ENCODE data around the gene SPTB.

Gene SPTB

DNA sequence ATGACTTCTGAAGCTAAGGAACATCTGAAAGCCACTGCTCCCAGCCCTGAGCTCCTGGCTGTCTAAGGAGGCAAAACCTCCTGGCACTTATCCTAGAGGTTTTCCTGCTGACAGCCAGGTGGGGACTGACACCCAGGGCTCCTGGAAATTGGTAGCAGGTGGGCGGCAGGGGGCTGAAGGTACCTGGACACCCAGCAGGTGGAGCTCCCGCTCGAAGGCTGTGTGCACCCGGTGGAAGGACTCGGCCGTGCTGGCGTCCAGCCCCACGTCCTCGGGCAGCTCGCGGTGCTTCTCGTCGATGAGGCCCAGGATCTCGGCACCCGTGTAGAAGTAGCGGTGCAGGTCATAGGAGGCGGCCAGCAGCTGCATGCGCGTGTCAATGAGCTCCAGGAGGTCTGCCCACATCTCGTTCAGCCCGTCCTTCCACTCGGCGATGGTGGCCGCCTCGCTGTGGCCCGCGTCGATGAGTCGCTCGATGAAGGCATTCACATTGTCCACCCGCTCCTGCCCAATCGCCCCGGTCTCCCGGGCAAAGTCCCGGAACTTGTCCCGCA lies 107.2 kb downstream of the SPTB start:
- no peaks in the 10 kb centered on the region for H3K27me3 ChIP-seq (ENCODE audit: control insufficient read depth in 2 of 2, insufficient read depth in 2 of 2, low read length in 2 of 2)
- H3K36me3 ChIP-seq (ENCODE audit: control insufficient read depth in 2 of 2, insufficient read depth in 2 of 2, low read length in 2 of 2): no peaks in the 10 kb centered on the region
- no peaks in the 10 kb centered on the region for H3K4me1 ChIP-seq (ENCODE audit: control insufficient read depth in 2 of 2, insufficient read depth in 2 of 2, low read length in 2 of 2)
- H3K9me3 ChIP-seq (ENCODE audit: control insufficient read depth in 2 of 2, low read length in 2 of 2): no peaks in the 10 kb centered on the region
- no peak overlapping the region for H3K27ac ChIP-seq (ENCODE audit: low read depth in 2 of 2, low read length in 2 of 2)
- no peak overlapping the region for H3K9ac ChIP-seq (ENCODE audit: low read depth in 1 of 2, low read length in 2 of 2)
- no peak overlapping the region for H3K4me3 ChIP-seq (ENCODE audit: low read length in 2 of 2)

DNA sequence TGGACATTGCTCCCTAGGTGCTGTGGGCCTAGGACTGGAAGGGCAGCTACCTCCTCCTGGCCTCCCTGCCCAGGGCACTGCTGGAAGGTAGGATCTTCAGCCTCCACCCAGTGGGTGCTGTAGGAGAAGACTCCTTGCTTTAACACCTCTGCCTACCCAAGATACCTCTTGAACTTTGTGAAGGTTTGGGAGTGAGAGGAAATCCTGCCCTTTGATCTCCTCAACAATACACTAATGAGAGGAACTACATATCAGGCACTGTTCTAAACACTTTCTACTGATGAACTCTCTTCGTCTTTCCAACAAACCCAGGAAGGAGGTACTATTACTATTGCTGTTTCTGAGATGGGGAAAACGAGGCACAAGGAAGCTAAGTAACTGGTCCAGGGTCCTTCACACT lies 108.5 kb downstream of the SPTB start:
- Histone ChIP-seq H3K27ac (ENCODE audit: low read depth in 2 of 2, low read length in 2 of 2) (no peak overlapping the region), H3K36me3 (ENCODE audit: control insufficient read depth in 2 of 2, insufficient read depth in 2 of 2, low read length in 2 of 2) (no peaks in the 10 kb centered on the region), H3K9me3 (ENCODE audit: control insufficient read depth in 2 of 2, low read length in 2 of 2) (no peaks in the 10 kb centered on the region), H3K27me3 (ENCODE audit: control insufficient read depth in 2 of 2, insufficient read depth in 2 of 2, low read length in 2 of 2) (no peaks in the 10 kb centered on the region), H3K4me3 (ENCODE audit: low read length in 2 of 2) (no peak overlapping the region), H3K9ac (ENCODE audit: low read depth in 1 of 2, low read length in 2 of 2) (no peak overlapping the region), H3K4me1 (ENCODE audit: control insufficient read depth in 2 of 2, insufficient read depth in 2 of 2, low read length in 2 of 2) (no peaks in the 10 kb centered on the region)

DNA sequence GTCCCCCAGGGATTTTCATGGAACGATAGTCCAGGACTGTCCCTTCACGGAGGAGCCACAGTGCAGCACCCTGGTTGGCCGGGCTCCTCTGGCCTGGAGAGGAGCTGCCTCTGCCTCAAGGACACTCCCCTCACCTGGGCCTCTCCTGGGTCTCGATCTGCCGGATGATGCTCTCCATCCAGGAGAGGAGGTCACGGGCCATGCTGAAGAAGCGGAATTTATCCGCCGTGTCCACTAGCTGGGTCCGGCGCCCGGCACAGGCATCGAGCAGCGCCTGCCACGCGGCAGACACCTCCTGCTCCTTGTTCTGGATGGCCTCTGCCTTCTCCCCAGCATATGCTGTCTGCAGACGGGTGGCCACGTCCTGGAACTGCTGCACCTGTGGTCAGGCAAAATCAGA lies 109.0 kb downstream of the SPTB start:
- Histone ChIP-seq H3K9me3 (ENCODE audit: control insufficient read depth in 2 of 2, low read length in 2 of 2) (no peaks in the 10 kb centered on the region), H3K27ac (ENCODE audit: low read depth in 2 of 2, low read length in 2 of 2) (no peak overlapping the region), H3K36me3 (ENCODE audit: control insufficient read depth in 2 of 2, insufficient read depth in 2 of 2, low read length in 2 of 2) (no peaks in the 10 kb centered on the region), H3K4me1 (ENCODE audit: control insufficient read depth in 2 of 2, insufficient read depth in 2 of 2, low read length in 2 of 2) (no peaks in the 10 kb centered on the region), H3K4me3 (ENCODE audit: low read length in 2 of 2) (no peak overlapping the region), H3K9ac (ENCODE audit: low read depth in 1 of 2, low read length in 2 of 2) (no peak overlapping the region), H3K27me3 (ENCODE audit: control insufficient read depth in 2 of 2, insufficient read depth in 2 of 2, low read length in 2 of 2) (no peaks in the 10 kb centered on the region)

DNA sequence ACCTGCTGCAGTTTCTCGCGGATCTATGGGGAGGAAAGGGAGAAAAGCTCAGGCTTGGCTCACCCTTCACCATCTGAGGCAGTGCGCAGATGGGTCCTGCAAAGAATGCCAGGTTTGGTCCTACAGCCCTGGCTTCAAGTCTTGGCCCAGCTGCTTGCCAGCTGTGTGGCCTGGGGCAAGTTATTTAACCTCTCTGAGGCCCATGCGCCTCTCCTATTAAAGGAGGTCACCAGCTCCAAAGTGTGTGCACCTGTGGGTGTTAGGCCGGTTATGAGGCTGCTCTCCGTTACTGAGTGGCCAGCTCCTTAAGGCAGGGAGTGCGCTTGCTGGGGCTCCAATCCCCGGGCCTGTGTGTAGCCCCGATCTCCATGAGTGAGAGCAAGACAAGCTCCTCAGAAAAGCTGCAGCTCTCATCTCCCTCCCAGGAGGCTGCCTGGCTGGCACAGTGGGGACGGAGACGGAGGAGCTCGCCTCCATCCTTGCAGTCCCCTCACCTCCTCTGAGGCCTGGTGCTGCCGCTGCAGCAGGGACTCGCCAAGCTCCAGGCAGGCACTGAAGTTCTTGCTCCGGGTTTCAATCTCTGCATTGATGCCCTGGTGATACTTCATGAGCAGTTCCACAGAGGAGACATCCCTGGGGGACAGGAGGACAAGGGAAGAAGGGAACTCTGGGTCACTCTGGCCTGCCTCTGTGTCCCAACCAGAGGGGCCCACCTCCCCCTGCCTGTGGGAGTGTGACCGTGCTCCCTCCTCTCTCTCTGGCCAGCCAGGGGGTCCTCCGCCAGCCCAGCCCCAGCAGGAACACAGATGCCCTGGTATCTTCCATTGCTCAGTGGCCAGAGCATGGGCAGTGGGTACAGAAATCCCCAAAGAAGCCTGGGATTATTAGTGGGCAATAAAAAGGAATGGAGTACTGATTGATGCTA lies 110.3 kb downstream of the SPTB start:
- H3K4me1 ChIP-seq (ENCODE audit: control insufficient read depth in 2 of 2, insufficient read depth in 2 of 2, low read length in 2 of 2): peaks cover 2 to 4% of the 10 kb centered on the region in 2 donors
- H3K4me3 ChIP-seq (ENCODE audit: low read length in 2 of 2): no peak overlapping the region
- no peaks in the 10 kb centered on the region for H3K9me3 ChIP-seq (ENCODE audit: control insufficient read depth in 2 of 2, low read length in 2 of 2)
- no peaks in the 10 kb centered on the region for H3K27me3 ChIP-seq (ENCODE audit: control insufficient read depth in 2 of 2, insufficient read depth in 2 of 2, low read length in 2 of 2)
- H3K36me3 ChIP-seq (ENCODE audit: control insufficient read depth in 2 of 2, insufficient read depth in 2 of 2, low read length in 2 of 2): no peaks in the 10 kb centered on the region
- no peak overlapping the region for H3K9ac ChIP-seq (ENCODE audit: low read depth in 1 of 2, low read length in 2 of 2)
- H3K27ac ChIP-seq (ENCODE audit: low read depth in 2 of 2, low read length in 2 of 2): no peak overlapping the region

DNA sequence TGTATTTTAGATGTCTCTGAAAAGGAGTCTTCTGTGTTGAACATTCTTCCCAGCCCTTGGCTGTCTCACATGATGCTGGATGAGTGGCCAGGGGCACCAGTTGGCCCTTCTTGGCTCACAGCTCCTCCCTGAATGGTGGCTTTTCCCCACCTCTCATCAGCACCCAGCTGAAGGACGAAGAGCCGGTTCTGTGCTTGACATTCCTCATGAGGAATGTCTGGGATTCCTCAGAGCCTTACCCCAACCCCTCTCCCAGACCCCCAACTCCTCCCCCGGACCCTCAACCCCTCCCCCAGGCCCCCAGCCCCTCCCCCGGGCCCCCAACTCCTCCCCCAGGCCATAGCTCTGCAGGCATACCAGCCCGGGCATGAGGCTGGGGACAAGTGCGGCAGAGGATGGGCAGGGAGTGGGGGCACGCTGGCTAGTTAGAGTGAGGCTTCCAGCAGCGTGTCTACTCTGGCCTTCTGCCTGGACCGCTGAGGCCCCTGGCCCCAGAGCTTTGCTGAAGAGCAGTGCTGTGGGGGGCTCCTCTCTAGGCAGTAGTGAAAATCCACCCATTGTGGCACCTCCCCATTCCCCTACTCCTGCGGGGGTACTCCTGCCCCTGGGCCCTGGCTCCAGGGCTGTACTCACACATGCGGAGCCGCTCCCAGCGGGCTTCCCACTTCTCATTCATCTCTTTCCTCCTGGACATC lies 111.2 kb downstream of the SPTB start:
- no peak overlapping the region for H3K9ac ChIP-seq (ENCODE audit: low read depth in 1 of 2, low read length in 2 of 2)
- no peaks in the 10 kb centered on the region for H3K36me3 ChIP-seq (ENCODE audit: control insufficient read depth in 2 of 2, insufficient read depth in 2 of 2, low read length in 2 of 2)
- H3K4me1 ChIP-seq (ENCODE audit: control insufficient read depth in 2 of 2, insufficient read depth in 2 of 2, low read length in 2 of 2): peaks cover 2 to 8% of the 10 kb centered on the region in 2 donors
- no peaks in the 10 kb centered on the region for H3K27me3 ChIP-seq (ENCODE audit: control insufficient read depth in 2 of 2, insufficient read depth in 2 of 2, low read length in 2 of 2)
- H3K9me3 ChIP-seq (ENCODE audit: control insufficient read depth in 2 of 2, low read length in 2 of 2): no peaks in the 10 kb centered on the region
- H3K4me3 ChIP-seq (ENCODE audit: low read length in 2 of 2): no peak overlapping the region
- no peak overlapping the region for H3K27ac ChIP-seq (ENCODE audit: low read depth in 2 of 2, low read length in 2 of 2)

DNA sequence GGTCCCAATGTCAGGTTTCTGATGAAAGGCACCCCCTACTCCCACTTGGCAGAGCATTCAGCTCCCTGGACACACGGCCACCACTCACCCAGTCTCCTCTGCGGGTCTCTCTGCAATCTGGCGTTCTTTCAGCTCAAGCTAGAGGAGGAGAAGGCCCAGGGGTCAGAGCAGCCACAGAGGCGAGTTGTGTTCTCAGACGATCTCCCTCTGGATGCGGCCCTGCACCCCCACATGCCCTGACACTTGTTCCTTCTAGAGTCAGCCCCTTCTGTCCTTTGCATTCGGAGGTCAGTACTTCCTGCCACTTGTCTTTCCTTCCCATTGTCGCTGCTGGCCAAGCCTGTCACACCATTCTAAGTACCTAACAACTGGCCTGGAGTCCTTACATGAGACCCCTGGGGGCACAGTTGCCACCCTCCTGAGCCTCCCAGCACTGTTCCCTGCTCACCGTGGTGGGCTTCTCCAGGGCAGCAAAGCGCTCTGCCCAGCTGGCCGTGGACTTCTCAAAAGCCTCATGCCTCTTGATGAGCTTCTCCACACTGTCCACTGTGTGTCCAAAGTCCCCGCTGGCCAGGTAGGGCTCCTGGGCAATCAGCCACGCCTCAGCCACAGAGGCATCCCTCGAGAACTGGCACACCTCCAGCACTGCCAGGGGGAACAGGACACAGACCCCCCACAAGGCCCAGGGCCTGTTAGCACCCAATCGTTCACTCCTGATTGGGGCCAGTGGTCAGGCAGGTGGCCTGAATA lies 112.3 kb downstream of the SPTB start:
- Histone ChIP-seq H3K4me3 (ENCODE audit: low read length in 2 of 2) (no peak overlapping the region), H3K9me3 (ENCODE audit: control insufficient read depth in 2 of 2, low read length in 2 of 2) (no peaks in the 10 kb centered on the region), H3K36me3 (ENCODE audit: control insufficient read depth in 2 of 2, insufficient read depth in 2 of 2, low read length in 2 of 2) (no peaks in the 10 kb centered on the region), H3K27ac (ENCODE audit: low read depth in 2 of 2, low read length in 2 of 2) (no peak overlapping the region), H3K4me1 (ENCODE audit: control insufficient read depth in 2 of 2, insufficient read depth in 2 of 2, low read length in 2 of 2) (peaks cover 5 to 13% of the 10 kb centered on the region in 2 donors), H3K27me3 (ENCODE audit: control insufficient read depth in 2 of 2, insufficient read depth in 2 of 2, low read length in 2 of 2) (no peaks in the 10 kb centered on the region), H3K9ac (ENCODE audit: low read depth in 1 of 2, low read length in 2 of 2) (no peak overlapping the region)

DNA sequence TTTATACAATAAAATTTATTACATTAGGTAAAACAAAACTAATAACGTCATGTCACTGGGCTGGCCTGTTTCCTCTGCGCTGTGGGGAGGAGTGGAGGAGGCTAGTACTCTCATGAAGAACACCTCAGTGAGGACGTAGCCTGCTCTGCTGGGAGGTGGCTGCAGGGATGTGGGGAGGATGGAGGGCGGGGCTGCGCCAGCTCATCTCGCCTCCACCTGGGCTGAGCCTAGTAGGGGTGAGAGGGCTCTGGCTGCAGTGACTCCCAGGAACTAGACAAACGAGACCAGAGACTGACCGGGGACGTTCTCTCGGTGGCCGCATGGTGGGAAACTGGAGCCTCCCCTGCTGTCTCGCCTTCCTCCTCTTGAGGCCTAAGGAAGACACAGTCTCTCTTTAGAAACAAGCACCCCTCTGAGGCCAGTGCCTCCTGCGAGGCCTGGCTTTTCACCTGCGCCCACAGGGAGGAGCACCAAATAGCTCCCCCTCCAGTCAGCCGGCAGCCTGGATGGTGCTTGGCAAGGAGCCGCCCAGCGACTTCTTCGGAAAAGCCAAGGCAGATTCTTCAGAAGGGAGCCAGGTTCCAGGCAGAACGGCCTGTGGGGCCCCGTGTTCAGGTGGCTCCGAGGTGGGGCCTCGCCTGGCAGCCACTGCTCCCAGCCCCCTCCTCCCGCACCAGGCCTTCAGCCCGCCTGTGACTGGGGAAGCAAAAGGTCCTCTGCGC lies 113.1 kb downstream of the SPTB start:
- H3K4me1 ChIP-seq (ENCODE audit: control insufficient read depth in 2 of 2, insufficient read depth in 2 of 2, low read length in 2 of 2): peaks cover 13 to 21% of the 10 kb centered on the region in 2 donors
- H3K27me3 ChIP-seq (ENCODE audit: control insufficient read depth in 2 of 2, insufficient read depth in 2 of 2, low read length in 2 of 2): no peaks in the 10 kb centered on the region
- H3K9me3 ChIP-seq (ENCODE audit: control insufficient read depth in 2 of 2, low read length in 2 of 2): no peaks in the 10 kb centered on the region
- no peak overlapping the region for H3K9ac ChIP-seq (ENCODE audit: low read depth in 1 of 2, low read length in 2 of 2)
- no peaks in the 10 kb centered on the region for H3K36me3 ChIP-seq (ENCODE audit: control insufficient read depth in 2 of 2, insufficient read depth in 2 of 2, low read length in 2 of 2)
- no peak overlapping the region for H3K4me3 ChIP-seq (ENCODE audit: low read length in 2 of 2)
- no peak overlapping the region for H3K27ac ChIP-seq (ENCODE audit: low read depth in 2 of 2, low read length in 2 of 2)

DNA sequence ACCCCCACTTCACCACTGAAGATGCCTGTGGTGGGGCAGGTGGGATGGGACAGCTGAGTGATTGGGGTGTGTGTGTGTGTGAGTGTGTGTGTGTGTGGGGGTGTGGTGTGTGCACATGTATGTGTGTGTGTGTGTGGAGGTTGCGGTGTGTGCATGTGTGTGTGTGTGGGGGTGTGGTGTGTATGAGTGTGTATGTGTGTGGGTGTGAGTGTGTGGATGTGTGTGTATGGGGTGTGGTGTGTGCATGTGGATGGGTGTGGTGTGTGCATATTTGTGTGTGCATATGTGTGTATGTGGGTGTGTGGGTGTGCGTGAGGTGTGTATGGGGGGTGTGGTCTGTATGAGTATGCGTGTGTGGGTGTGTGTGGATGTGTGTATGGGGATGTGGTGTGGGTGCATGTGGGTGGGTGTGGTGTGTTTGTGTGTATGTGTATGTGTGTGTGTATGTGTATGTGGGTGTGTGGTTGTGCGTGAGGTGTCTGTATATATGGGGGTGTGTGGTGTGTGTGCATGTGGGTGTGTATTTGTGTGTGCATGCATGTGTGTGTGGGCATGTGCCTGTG lies 113.9 kb downstream of the SPTB start:
- H3K9me3 ChIP-seq (ENCODE audit: control insufficient read depth in 2 of 2, low read length in 2 of 2): no peaks in the 10 kb centered on the region
- H3K36me3 ChIP-seq (ENCODE audit: control insufficient read depth in 2 of 2, insufficient read depth in 2 of 2, low read length in 2 of 2): no peaks in the 10 kb centered on the region

More for the DNA sequence above, 113.9 kb downstream of the SPTB start:
- Histone ChIP-seq H3K9ac (ENCODE audit: low read depth in 1 of 2, low read length in 2 of 2) (no peak overlapping the region), H3K27me3 (ENCODE audit: control insufficient read depth in 2 of 2, insufficient read depth in 2 of 2, low read length in 2 of 2) (no peaks in the 10 kb centered on the region), H3K27ac (ENCODE audit: low read depth in 2 of 2, low read length in 2 of 2) (no peak overlapping the region), H3K4me1 (ENCODE audit: control insufficient read depth in 2 of 2, insufficient read depth in 2 of 2, low read length in 2 of 2) (peaks cover 21 to 26% of the 10 kb centered on the region in 2 donors), H3K4me3 (ENCODE audit: low read length in 2 of 2) (no peak overlapping the region)
